PFSK-1 (cell line): ENCODE measurements around the gene PATL2.

Source experiments
- POLR2AphosphoS5 ChIP-seq: IDR thresholded peaks from 2 replicates; pipeline ENCODE4 v1.6.1; 2012; ENCODE audit warnings: low read depth, mild to moderate bottlenecking, control low read depth, low read length, moderate library complexity
- REST ChIP-seq, 2 experiments: IDR thresholded peaks; 2 replicates each; pipeline versions ENCODE4 v1.6.1 to v1.8.0; 2011 to 2012; ENCODE audit warnings: low read depth in 2 of 2, low read length in 2 of 2, control low read depth in 1 of 2, inconsistent platforms in 1 of 2, mild to moderate bottlenecking in 1 of 2, moderate library complexity in 1 of 2; ENCODE audit not compliant: insufficient read depth in 1 of 2

- no peak for TF ChIP-seq POLR2AphosphoS5
- no peak for TF ChIP-seq REST (IDR thresholded peaks at IDR 0.05; ENCODE audit: insufficient read depth in 1 of 2, low read depth in 2 of 2, low read length in 2 of 2)
Measured at GRCh38 chr15:44753345-44753744, 42.2 kb upstream of the PATL2 start.
